Midbrain (tissue), 1 donor: Measurements from ENCODE around the gene NFYC.
A peak's percentile ranks its signal among the peaks of the same experiment; 100 is the strongest.

Experiments used
- DNase-seq: peaks from one replicate; lab custom pipeline; 2025; lab: John Stamatoyannopoulos, UW

The NFYC gene

DNA sequence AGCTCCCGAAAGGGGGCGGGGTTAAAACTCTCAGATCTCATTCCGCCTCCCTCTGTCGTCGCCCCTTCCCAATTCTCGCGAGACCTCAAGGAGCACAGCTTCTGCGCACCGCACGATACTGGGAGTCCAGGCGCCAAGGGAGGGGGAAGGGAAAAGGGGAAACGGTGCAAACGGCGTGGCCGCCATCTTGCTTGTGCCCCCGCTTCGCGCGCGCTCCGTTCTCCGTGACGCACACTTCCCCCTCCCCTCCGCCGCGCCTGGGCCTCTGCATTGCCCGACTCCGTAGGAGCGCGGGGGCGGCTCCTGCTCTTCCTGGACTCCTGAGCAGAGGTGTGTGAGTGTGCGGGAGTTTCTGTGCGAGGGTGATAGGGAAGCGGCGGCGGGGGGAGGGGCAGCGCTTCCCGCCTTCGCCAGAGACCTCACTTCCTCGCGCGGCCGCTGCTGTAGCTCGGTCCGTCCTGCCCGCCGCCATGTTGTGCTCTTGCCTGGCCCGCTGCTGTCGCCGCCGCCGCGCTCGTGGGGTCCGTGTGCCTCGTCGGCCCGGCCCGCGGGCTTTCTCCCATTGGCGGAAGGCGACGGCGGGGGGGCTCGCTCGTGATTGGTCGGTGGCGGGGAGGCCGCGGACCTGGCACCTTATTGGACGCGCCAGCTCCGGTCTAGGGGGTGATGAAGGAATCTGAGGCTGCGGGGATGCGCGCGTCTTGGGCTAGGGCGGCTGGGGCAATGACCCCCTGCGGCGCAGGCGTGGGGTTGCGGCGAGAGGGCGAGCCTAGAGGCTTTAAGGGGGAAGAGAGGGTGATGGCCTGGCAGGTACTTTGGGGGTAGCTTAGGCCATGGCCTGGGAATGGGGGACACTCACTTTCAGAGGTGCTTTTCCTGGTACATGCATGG is at the start of gene NFYC:
NFYC (plus strand) TSS at position 167 of the 891 bp plus-strand sequence. CDS start 47,140 bp downstream, outside the sequence.
- peak; percentile 95 for DNase-seq

DNA sequence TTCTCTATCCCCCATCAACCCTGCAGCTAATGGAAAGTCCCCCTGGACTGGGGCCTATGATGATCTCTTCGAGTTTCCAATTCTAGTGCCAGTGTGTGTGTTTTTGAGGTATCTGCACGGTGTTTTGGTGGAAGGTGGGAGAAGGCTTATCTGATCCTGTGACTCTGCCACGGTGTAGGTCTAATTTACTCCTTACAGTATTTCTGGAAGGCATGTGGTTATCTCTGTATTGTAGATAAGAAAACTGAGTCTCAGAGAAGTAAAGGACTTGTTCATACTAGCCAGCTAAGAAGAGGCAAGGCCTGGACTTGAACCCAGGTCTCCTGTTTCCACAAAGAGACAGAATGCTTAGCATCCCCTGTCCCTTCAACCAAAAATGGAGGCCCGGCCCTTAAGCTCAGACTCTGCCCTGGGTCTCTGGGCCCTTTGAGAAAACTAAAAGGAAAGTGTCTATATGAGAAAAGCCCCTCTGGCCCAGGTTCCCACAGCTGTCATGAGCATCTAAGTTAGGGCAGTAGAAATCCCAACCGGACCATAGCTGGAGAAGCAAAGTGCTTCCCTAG is 46.3 kb upstream of the NFYC start:
- no peak for DNase-seq

DNA sequence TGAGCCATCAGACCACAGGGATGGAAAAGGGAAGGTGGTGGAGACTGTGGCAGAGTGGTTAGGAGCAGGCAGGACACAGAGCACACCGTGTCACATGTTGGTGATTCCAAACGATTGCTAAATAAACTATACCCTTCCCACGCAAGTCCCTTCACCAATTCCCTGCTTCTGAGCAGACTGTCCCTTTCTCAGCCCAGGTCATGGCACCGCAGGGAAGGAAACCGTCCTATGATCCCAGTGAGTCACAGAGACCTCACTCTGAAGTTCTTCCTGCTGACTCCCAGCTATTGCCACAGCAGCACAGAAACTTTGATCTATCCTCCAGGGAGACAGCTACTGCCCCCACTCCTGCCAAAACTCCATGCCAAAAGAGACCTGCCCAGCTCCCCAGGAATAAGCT is 45.2 kb upstream of the NFYC start:
- no peak for DNase-seq

DNA sequence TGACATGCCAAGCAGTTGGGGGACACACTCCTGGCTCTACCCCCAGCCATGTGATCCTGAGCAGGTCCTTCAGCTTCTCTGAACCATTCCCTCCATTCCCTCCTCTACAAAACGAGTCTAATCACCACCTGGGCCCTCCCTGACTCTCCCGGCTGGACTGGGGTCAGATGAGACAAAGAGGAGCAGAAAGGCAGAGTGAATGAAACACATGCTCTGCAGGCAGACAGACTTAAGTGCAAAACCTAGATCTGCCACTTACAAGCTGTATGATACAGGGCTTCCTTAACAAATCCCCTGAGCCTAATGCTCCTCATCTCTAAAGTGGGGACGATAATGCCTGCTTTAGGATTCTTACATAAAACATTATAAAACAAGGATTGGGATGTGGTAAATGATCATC is 43.3 kb upstream of the NFYC start:
- no peak for DNase-seq

DNA sequence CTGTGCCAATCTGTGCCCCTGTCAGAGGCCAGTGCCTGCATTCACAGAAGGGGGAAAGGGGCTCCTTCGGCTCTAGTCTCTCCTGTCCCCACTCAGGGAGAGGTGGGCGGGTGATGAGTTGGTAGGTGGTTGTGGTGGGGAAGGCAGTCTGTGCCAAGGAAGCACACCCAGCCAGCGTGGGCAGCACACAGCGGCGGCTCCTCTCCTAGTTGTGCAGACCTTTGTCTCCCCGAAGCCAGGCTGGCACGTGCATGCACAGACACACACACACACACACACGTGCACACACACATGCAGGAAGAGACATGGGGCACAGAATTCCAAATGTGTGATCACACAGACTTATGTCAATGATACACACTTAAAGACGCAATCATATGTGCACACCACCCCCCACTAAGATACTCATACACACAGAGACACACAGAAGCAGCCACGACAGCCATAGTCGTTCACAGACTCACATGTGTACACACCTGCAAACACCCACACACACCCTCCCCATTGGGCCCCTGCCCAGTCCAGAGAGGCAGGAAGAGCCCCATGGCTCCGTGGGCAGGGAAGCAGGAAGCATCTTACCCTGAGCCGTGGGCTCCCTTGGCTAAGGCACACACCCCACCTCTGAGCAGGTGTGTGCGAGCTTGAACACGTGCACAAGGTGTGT is 42.4 kb upstream of the NFYC start:
- DNase-seq: no peak

DNA sequence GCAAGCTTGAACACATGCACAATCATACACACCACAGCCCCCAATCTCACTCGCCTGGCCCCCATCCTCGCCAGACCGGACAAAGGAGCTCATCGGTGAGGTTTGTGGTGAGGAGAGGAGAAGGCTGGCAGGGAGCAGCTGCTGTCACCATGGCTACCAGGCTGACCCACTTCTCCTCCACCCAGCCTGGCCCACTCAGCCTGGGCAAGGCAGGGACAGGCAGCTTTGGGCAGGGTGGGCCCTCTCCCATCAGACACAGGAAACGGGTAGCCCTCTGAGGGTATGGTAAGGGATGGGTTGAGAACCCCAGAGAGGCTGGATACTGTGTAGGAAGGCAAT is 41.9 kb upstream of the NFYC start:
- DNase-seq: no peak

DNA sequence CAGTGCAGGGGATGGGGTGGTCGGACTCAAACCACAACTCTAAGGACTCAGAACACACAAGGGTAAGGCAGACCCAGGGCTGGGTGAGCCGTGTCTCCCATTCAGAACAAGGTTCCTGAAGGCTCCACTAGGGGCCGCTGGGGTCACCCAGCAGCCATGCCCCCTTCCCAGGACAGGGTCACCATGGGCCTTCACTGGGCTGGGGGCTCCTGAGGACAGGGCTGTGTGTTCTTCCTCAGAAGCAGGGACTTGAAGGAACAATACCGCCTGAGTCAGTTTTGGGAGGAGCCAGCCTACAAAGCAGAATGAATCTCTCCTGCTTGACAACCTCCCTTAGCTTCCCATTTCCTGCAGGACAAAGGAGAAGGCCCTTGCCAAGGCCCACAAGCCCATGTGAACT is 41.4 kb upstream of the NFYC start:
- no peak for DNase-seq

DNA sequence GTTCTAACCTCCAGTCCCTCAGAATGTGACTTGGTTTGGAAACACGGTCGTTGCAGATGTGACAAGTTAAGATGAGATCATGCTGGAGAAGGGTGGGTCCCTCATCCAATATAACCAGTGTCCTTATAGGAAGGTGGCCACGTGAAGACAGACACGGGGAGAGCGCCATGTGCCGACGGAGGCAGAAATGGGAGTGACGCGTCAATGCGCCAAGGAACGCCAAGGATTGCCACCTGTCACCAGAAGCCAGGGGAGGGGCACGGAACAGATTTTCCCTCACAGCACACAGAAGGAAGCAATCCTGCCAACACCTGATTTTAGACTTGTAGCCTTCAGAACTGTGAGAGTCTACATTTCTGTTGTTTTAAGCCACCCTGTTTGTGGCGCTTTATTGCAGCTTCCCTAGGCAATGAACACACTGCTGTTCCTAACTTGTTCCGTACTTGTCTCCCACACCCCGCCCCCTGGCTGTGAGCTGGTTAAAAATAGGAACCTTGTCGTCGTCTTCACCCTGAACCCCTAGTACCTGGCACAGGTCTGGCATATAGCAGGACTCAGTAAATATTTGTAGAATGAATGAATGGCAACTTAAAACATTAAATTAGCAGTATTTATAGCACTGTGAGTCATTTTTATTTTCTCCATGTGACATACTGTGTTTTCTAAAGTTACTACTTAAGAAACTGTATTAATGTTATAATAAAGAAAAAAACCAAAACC is 40.2 kb upstream of the NFYC start:
- DNase-seq: no peak

DNA sequence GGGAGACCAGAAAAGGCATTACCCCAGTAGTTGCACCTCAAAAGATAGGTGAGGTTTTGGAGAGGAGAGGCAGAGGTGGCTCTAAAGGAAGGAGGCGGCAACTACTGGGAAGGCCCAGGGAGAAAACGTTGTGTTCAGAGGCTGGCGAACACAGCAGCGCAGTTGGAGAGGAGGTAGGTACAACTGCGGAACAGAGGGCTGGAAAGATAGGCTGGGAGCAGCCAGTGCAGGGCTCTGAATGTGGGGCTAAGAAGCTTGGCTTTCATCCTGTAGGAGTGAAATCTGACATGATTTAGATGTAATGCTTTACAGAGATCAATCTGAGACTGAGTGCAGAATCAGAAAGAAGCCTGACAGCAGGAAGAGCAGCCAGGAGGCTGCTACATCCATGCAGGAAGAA is 39.0 kb upstream of the NFYC start:
- no peak for DNase-seq

DNA sequence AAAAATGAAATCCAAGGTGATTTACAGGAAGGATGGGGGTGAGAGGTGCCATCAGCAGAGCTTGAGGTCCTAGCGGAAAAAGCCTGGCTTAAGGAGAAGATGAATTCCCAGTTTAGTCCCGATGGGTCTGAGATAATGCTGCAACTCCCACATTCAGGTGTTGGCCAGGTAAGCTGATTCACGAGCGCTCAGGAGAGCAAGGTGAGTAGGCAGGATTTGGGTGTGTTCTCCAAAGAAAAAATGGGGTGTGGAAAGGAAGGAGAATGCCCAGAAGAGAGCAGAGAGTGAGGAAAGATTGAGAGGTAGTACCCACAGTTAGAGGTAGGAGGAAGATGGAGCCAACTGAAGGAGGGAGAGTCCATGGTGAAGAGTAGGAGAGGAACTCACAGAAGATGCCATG is 38.5 kb upstream of the NFYC start:
- DNase-seq: no peak

DNA sequence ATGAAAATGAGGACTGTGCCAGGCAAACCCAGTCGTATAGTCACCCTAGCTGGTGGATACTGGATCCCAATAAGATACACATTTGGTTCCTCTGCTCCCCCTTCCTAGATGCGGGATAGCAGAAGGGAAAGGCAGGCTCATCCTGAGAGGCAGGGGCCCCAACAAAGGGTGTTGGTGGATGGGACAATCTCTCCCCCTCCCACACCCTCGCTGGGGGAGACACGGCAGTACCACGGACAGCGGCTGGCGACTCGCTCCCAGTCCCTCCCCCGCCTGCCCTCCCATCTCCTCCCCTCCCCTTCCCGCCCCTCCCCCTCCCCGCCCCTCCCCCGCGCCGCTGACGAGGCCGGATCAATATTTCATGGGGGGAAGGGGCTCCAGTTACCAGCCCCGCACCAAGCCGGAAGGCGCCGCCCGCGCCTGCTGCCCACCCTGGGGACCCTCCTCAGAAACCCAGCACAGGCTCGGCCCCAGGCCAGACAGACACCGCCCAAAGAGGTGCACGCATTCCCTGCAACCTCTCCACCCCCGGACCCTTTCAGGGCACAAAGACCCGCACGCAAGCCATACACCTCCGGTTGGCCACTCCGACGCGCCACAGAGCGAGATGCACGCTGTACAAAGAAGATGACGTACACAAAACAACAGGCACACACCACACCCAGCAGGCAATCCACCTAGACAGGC is 37.5 kb upstream of the NFYC start:
- no peak for DNase-seq

DNA sequence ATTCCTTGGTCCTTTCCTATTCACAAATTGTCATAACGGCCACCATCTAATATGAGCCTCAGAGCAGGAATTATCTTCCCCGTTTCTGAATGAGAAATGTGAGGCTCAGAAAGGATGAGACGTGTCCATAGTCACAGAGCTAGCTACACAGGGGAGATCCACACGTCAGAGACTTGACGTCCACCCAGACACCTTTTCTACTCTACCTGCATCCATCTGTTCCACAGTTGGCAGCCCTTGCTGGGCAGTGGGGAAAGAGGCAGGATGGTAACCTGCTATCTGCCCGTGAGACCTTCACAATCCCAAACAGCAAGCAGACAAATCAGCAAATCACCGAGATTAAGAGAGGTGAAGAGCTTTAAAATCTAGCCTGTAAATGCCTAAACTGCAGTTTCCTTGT is 34.5 kb upstream of the NFYC start:
- DNase-seq: no peak

DNA sequence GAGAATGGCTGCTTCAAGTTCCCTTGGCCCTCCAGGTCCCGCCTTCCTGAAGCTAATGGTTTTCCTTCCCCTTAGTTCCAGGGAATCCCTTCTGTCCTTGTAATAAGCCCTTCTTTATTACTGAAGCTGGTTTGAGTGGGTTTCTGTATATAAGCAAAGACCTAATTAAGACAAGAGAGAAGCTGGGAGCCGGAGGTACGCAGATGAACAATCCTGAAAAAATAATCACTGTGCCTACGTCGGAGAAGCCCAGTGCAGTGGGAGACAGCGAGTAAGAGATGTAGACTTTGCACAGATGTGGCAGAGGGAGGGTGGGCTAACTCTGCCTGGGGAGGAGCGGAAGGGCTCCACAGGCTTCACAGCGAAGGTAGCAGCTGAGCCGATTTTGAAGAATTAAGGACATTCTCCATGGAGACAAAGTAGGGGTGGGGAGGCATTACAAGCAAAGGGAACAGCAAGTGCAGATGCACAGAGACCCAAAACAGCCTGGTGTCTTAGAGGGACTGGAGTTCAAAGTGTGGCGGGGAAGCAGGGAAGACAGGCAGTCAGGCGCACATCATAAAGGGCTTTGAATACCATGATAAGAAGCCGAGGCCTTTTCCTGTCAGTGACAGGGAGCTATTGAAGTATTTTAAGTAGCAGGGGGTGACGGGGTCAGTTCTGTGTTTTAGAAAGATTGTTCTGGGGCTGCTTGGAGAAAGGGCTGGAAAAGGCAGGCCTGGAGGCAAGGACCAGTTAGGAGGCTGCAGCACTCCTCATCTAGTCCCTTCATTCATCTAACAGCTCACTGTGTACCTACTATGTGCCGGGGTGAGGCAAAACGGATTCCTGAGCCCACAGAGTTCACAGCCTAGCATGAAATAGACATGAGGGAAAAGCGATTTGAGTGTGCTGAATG is 32.5 kb upstream of the NFYC start:
- peak; percentile 15 for DNase-seq

DNA sequence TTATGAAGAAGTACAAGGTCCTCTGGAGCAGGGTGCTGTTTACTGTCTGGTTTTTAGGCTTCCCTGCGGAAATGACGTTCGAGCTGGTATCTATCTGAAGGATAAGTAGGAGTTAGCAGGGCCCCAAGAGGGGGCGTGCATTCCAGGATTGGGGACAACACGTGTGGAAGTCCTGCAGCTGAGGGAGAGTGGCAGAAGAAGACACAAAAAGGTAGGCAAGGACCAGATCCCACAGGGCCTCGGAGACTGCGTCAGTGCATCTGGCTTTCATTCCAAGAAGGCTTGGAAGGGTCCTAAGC is 31.9 kb upstream of the NFYC start:
- DNase-seq: no peak

DNA sequence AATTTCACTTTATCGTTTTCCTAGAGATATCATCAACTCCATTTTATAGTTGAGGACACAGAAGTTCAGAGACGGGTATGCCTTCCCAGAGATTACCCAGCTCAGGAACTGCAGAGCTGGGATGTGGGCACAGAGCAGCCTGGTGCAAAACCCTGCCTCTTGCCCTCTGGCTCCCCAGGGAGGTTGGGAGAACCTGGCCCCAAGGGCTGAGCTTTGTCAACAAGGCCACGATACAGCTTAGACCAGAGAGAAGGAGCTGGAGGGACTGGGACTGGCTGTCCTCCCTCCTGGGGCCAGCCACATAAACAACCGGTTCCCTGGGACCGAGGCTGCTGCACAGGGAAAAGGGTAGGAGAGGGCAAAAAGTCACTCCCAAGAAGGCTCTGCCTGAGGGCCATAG is 29.8 kb upstream of the NFYC start:
- DNase-seq: no peak

DNA sequence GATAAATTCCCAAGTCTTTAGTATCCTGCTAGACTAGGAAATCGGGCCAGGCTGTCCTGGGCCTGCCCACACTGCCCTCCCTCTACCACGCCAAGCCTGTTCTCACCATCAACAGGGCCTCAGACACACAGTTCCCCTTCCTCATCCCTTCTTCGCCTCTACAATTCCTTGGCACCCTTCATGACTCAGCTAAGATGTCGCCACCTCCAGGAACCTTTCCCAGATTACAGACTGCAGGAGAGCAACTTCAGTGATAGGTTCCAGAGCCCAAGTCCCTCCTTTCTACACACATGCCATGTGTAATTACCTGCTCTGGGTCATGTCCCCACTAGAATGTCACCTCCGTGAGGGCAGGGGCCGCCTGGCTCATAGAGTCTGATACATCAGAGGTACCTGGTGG is 29.4 kb upstream of the NFYC start:
- no peak for DNase-seq

DNA sequence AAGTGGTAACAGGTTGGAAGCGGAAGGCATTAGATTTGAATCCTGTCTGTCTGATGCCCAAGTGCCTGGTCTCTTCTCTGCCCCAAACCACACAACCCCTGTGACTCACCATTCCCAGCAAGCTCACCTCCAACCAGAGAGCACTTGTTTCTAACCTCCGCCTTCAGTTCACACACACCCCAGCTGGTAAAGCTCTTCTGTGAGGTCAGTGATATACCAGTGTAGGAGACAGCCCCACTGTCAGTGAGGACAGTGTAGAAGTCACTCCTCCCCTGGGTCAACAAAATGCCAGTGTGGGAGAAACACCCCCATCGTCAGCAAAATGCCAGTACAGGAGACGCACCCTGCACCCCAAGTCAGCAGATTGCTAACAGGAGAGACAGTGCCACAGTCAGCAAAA is 28.6 kb upstream of the NFYC start:
- DNase-seq: no peak

DNA sequence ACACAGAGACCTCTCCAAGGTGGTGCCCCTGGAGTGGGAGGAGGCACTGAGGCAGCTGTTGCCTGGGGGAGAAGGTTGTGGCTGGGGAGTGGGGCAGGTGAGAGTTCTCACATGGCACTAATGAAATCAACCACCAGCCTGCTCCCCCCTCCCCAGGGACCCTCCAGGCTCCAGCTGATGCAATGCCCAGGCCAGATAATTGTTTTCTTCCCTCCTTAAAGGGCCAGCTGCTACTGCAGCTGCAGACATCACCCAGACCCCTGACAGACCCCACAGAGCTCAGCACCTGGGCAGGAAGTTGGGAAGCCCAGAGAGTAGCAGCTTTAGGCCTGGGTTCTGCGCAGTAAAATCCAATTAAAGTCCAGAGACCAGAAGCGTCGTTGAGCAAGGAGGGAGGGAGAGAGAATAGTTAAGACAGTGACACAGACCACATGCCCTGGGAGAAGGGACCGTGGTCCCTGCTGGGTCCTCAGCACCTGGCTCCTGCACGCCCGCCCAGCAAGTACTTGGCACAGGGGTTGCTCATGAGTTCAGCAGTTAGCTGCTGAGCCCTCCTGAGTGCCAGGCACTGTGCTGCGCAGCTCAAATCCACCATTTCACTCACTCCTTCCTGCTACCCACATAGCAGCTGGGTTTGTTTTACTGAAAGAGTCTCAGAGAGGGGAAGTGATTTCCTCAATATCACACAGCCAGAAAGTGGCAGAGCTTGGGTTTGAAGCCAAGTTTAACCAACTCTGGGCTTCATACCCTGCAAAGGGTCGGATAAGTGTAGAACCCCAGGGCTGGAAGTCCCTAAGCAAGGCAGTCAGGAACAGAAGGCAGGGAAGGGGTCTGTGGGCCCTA is 28.0 kb upstream of the NFYC start:
- no peak for DNase-seq

DNA sequence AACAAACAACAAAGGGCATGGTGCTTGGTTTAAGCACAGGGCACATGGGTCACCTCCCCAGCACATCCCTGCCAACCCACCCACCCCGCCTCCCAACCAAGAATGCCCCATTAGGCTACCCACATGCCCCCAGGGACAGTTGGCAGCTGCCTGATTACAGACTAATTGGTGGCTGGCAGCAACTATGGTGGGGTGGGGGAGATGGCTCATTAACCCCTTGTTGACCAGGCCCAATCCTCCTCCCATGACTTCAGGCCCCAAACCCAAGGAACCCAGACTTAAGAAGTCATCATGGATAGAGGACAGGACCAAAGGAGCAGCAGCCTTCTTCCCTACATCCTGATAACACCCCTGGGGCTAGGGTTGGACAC is 27.4 kb upstream of the NFYC start:
- no peak for DNase-seq

DNA sequence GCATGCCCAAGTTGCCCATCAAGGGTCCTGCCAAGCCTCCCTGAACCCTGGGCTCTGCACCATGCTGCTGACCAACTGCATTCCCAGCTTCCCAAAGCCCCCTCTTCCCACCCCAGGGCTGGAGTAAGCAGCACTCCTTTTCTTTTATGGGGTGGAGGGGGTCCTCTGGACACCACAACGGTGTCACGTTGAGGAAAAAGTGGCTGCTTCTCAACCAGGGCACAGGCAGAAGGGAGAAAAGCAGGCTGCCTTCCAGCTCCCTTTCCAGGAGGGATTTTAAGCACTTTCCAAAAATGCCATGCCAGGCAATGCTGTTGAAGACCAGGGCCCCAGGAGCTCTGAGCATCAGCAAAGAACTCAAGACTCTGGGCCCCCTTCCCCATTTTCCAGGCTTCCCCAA is 26.7 kb upstream of the NFYC start:
- no peak for DNase-seq
